Right atrium auricular region (tissue), 2 donors: Measurements from ENCODE around the gene BLTP2. TPM values are rescaled to one million over a fixed set of nuclear protein-coding genes. Genes with fewer than 3 reads are reported as not detected.
"Not testable (repeated sequence)": the region's sequence is repeated elsewhere in the genome, so short reads cannot be mapped to it uniquely, and the experiment has no call there.

Experiments
- DNase-seq: peaks from one replicate; pipeline ENCODE4 v3.0.0-alpha.2; 2019; ENCODE audit warnings: low spot score
- H3K27ac ChIP-seq, 2 donors: fragments of 200-600 bp; sonication (generic); 1 replicate in 1 of 2; 2 replicates in 1 of 2; pipeline ENCODE4 v1.5.1; 2016 to 2019
- H3K27me3 ChIP-seq, 2 donors: fragments of 200-600 bp; sonication (generic); one replicate each; pipeline versions ENCODE4 v1.5.1 to v1.6.0; 2017 to 2019
- H3K36me3 ChIP-seq: fragments of 200-600 bp; sonication (generic); one replicate; pipeline ENCODE4 v1.5.1; 2016
- H3K4me1 ChIP-seq, 2 donors: fragments of 200-600 bp; sonication (generic); one replicate each; pipeline versions ENCODE4 v1.5.1 to v1.6.0; 2017 to 2019
- H3K4me3 ChIP-seq, 2 donors: fragments of 200-600 bp; sonication (generic); 1 replicate in 1 of 2; 2 replicates in 1 of 2; pipeline ENCODE4 v1.5.1; 2017 to 2019; ENCODE audit warnings: mild to moderate bottlenecking in 1 of 2, moderate library complexity in 1 of 2
- H3K9me3 ChIP-seq, 2 donors: fragments of 200-600 bp; sonication (generic); one replicate each; pipeline ENCODE4 v1.5.1; 2019
- total RNA-seq, 2 donors: library from RNA; depleted of rRNA; stranded (reverse); fragments of >200 nt; gene quantifications; one replicate each; pipeline ENCODE4 v1.1.0, GENCODE V29; 2016
- TF ChIP-seq, protein P1 (sequence below), 2 donors: fragments of 200-600 bp; sonication (generic); IDR thresholded peaks; one replicate each; pipeline ENCODE4 v1.5.1; 2019; ENCODE audit warnings: antibody characterized with exemption in 2 of 2

The BLTP2 gene
- total RNA-seq, 2 donors from 2014 or later = 62.5 to 70.3 TPM

DNA sequence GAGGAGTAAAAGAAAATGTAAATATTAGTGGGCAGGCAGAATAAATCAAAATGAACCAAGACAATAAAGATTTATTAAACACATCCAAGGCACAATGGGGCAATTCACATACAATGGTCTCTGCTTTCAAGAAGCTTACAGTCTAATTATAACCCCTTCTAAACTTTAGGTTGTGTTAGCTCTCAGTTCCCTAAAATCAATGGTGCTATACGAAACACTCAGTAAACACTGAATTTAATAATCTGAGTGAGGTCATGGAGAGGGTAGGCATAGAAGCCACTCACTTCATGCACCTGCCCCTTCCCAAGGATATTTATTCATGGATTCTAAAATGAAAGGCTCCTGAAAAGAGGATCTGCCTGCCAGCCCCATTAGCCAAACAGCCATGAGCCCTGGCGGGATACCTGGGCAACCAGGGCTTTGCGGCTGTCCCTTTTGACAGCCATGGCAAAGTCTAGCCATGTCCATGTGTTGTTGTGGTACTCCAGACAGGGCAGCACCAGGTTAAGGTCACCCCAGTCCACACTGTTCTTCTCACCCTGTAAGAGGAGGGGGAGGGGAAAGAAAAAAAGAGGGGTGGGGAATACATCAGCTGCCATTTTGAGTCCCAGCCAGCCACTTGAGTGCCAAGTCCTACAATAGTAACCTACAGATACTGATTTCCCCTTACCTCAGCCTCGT lies 29.6 kb downstream of the BLTP2 start:
- Histone ChIP-seq H3K27me3 (no peaks in the 10 kb centered on the region), H3K36me3 (peaks cover 64% of the 10 kb centered on the region), H3K4me3 (no peak overlapping the region)

DNA sequence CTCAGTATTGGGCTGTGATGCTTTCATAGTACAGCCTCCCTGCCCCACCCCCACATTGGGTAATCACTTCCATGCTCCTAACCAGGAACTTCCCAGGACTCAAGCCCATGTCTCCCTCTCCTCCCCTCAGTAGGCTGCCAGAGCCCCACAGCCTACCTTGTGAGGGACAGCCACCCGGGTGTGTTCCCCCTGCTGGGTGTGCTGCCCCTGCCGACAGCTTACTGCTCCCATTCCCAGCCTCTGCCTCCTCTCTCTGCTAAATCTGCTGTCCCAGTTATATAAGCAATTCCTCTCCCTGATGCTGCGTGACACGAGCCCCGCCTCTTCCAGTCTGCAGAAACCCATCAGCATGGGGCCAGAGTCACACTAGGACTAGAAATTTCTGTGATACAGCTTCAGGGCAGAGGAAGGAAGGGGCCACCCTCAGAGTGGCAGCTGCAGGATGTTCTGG lies 31.0 kb downstream of the BLTP2 start, which contains the start of gene RSKR:
Gene RSKR, minus strand, starts transcription at position 255 of the 451 bp plus-strand sequence. Its CDS starts 24 bp downstream, at position 231.
- H3K4me1 ChIP-seq = no peaks in the 10 kb centered on the region
- H3K27ac ChIP-seq = no peak within 1 kb of the TSS
- H3K36me3 ChIP-seq = peaks cover 49% of the 10 kb centered on the region
- H3K9me3 ChIP-seq = no peaks in the 10 kb centered on the region
- no peak for DNase-seq
- TF ChIP-seq, protein P1, sequence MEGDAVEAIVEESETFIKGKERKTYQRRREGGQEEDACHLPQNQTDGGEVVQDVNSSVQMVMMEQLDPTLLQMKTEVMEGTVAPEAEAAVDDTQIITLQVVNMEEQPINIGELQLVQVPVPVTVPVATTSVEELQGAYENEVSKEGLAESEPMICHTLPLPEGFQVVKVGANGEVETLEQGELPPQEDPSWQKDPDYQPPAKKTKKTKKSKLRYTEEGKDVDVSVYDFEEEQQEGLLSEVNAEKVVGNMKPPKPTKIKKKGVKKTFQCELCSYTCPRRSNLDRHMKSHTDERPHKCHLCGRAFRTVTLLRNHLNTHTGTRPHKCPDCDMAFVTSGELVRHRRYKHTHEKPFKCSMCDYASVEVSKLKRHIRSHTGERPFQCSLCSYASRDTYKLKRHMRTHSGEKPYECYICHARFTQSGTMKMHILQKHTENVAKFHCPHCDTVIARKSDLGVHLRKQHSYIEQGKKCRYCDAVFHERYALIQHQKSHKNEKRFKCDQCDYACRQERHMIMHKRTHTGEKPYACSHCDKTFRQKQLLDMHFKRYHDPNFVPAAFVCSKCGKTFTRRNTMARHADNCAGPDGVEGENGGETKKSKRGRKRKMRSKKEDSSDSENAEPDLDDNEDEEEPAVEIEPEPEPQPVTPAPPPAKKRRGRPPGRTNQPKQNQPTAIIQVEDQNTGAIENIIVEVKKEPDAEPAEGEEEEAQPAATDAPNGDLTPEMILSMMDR (IDR thresholded peaks at IDR 0.05) = no peak
- no peaks in the 10 kb centered on the region for H3K27me3 ChIP-seq
- H3K4me3 ChIP-seq = no peak within 1 kb of the TSS

More for the DNA sequence above, 29.6 kb downstream of the BLTP2 start:
- TF ChIP-seq, protein P1 (IDR thresholded peaks at IDR 0.05) = no peak
- no peak for DNase-seq
- H3K4me1 ChIP-seq = no peaks in the 10 kb centered on the region
- no peaks in the 10 kb centered on the region for H3K9me3 ChIP-seq
- no peak overlapping the region for H3K27ac ChIP-seq

DNA sequence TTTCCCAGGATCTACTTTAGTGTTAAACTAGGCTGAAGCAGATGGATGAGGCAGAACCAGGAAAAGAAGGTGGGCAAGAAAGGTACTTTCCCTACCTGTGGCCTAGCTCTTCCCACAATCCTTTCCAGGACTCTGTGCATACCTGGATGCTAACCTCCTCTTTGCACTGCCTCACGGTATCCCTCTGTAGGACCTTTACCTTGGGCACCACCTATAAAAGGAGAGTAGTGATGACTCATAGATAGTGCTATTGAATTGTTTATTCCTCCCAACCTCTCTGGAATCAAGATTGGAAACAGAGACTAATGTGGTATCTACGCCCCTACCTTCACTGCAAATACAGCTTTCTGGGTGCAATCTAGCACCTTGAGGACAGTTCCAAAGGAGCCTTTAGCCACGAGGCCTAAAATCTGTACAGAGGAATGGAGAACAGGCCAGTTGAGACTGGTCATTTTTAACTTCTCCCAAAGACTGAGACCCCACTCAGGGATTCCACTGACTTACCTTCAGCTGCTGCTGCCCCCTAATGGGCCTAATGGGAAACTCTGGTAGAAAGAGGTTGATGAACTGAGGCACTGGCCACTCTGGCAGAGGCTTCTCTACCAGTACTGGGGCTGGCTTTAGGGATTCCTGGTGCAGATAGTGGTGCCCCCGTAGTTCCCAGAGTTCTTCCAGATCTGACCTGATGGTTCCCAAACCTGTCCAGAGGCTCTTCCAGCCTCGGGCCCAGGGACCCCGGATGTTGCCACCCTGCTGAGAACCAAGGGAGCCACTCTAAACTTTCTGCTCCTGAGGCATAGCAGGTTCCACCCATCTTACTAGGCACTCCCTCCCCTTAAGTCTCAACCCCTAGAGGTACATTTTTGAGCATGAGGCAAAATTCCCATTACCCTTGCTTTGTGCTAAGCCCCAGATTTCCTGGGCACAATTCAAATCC lies 31.8 kb downstream of the BLTP2 start:
- no peaks in the 10 kb centered on the region for H3K9me3 ChIP-seq
- DNase-seq = no peak
- no peaks in the 10 kb centered on the region for H3K27me3 ChIP-seq
- TF ChIP-seq, protein P1 (IDR thresholded peaks at IDR 0.05) = peak; percentile 43 to 74
- no peak overlapping the region for H3K27ac ChIP-seq
- no peak overlapping the region for H3K4me3 ChIP-seq
- H3K36me3 ChIP-seq = peaks cover 42% of the 10 kb centered on the region
- H3K4me1 ChIP-seq = no peaks in the 10 kb centered on the region

DNA sequence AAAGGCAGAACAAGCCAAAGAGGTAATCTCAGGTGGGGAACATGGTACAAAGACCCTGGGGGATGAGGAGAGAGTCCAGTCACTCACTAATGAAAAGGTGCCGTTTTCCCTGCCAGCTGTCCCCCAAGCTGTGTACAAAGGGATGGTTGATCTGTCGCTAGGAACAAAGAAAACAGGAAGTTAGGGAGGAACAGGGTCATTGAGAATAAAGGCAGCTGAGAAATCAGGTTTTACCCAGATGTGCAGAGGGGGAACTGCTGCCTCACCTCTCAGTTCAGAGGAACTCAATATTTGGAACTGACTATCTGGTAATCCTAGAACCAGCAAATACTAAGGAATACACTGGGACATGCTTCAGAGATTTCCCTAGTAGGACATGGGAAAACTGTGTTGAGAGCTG lies 32.4 kb downstream of the BLTP2 start:
- no peak overlapping the region for H3K27ac ChIP-seq
- TF ChIP-seq, protein P1 (IDR thresholded peaks at IDR 0.05) = no peak
- H3K9me3 ChIP-seq = no peaks in the 10 kb centered on the region
- peaks cover 35% of the 10 kb centered on the region for H3K36me3 ChIP-seq
- DNase-seq = no peak
- H3K4me1 ChIP-seq = no peaks in the 10 kb centered on the region
- H3K4me3 ChIP-seq = no peak overlapping the region
- H3K27me3 ChIP-seq = no peaks in the 10 kb centered on the region

DNA sequence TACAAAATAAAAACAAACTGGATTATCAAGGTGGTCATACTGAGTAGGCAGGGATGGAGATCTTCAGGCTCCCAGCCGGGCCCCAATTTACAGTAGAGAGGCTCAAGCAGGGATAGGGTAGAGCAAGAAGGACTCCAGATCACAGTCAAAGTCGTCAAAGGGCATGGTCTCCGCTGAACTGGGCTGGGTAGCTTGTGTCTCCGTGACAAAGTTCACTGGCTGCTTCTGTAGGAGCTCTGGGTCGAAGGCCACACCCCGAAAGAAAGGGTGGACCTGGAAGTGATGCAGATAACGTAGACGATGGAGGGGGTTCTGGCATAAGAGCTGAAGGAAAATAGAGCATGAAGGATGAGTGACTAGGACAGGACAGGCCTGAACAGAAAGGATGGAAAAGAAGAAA lies 34.6 kb downstream of the BLTP2 start:
- no peaks in the 10 kb centered on the region for H3K27me3 ChIP-seq
- no peaks in the 10 kb centered on the region for H3K4me1 ChIP-seq
- no peaks in the 10 kb centered on the region for H3K9me3 ChIP-seq
- H3K36me3 ChIP-seq = peaks cover 15% of the 10 kb centered on the region
- H3K4me3 ChIP-seq = no peak overlapping the region
- no peak for DNase-seq
- TF ChIP-seq, protein P1 (IDR thresholded peaks at IDR 0.05) = no peak
- H3K27ac ChIP-seq = no peak overlapping the region

DNA sequence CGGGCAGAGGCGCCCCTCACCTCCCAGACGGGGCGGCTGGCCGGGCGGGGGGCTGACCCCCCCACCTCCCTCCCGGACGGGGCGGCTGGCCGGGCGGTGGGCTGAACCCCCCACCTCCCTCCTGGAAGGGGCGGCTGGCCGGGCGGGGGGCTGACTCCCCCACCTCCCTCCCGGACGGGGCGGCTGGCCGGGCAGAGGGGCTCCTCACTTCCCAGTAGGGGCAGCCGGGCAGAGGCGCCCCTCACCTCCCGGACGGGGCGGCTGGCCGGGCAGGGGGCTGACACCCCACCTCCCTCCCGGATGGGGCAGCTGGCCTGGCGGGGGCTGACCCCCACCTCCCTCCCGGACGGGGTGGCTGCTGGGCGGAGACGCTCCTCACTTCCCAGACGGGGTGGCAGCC lies 40.9 kb downstream of the BLTP2 start:
- H3K27me3 ChIP-seq, H3K27ac ChIP-seq, H3K9me3 ChIP-seq, H3K36me3 ChIP-seq, H3K4me1 ChIP-seq, DNase-seq, H3K4me3 ChIP-seq: not testable (repeated sequence)
